Measurements from ENCODE around the gene TBC1D22A. TPM values are rescaled to one million over a fixed set of nuclear protein-coding genes. Genes with fewer than 3 reads are reported as not detected.

Gene TBC1D22A
- total RNA-seq, 1 experiment from 2014 or later = 26.0 TPM

DNA sequence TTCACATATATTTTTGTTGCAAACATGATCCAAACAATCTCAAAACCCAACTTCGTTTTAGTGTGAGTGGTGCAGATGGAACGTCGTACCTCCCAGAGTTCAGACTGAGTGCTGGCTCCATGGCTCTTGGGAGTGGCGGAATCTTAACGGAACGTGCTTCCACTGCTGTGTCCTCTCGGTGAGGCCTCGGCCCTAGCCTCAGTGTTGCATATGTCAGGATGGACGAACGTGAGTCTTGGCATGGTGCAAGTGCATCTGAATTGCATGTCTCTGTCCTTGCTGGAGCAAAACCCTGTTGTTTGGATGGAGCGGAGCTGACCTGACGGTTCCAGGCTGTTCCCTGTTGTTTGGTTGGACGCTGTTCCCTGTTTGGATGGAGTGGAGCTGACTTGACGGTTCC, 306.8 kb downstream of the TBC1D22A start:
- Mint-ChIP-seq H3K27me3 (ENCODE audit: insufficient read depth, unreplicated experiment) (no peaks in the 10 kb centered on the region), H3K9me3 (ENCODE audit: unreplicated experiment) (no peaks in the 10 kb centered on the region), H3K4me1 (ENCODE audit: insufficient read depth, unreplicated experiment) (no peaks in the 10 kb centered on the region), H3K36me3 (ENCODE audit: insufficient read depth, unreplicated experiment) (peaks cover 7% of the 10 kb centered on the region), H3K4me3 (ENCODE audit: unreplicated experiment) (no peak overlapping the region), H3K27ac (ENCODE audit: low read depth, unreplicated experiment) (no peak overlapping the region)
- no TSS peak for BruUV-seq (replicated peaks)
- CTCF ChIA-PET = interaction anchor here (0.6 kb wide), 1 partner anchor 30 kb away, joined by 3 read pairs; no protein-coding TSS in a partner anchor
- DNase-seq (ENCODE audit: unreplicated experiment) = no peak
- POLR2A ChIA-PET = no interaction called here
- no peak for TF ChIP-seq CTCF (IDR thresholded peaks at IDR 0.05; ENCODE audit: unreplicated experiment)
- intact Hi-C loops (cut with micrococcal nuclease) = no loop called here

DNA sequence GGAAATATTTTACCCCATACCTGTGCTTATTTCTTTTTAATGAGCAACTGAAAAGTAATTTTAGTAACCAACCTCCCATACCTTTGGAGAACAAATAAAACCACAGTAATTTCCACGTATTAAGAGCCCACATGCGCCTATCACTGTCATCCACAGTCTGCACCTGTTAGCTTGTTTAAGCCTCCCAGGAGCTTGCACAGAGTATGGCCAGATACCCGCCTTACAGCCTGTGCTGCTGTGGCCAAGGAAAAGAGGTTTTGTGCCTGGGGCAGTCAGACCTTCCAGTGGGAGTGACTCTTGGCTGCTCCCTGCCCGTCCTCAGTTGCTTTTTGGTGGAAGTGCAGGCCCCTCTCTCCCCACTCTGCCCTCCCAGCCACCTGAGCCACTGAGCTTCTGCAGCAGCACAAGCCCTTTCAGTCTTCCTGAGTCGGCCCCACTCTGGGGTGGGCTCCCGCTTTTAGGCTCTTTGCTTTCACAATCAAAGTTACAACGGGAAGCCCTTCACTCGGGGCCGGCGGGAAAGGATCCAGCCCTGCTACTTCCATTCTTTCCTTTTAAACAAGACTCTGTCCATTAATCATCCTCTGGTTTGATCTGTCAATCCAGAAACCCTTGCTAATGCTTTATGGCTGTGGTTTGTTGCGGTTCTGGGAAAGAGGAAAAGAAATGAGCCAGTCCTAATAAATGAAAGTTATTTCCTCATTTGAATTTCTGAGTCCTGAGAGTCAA, 308.8 kb downstream of the TBC1D22A start:
- DNase-seq (ENCODE audit: unreplicated experiment) = no peak
- no TSS peak for BruUV-seq (replicated peaks)
- peaks cover 6% of the 10 kb centered on the region for H3K36me3 Mint-ChIP-seq (ENCODE audit: insufficient read depth, unreplicated experiment)
- no peak overlapping the region for H3K27ac Mint-ChIP-seq (ENCODE audit: low read depth, unreplicated experiment)
- H3K9me3 Mint-ChIP-seq (ENCODE audit: unreplicated experiment) = no peaks in the 10 kb centered on the region
- no peak for TF ChIP-seq CTCF (IDR thresholded peaks at IDR 0.05; ENCODE audit: unreplicated experiment)
- H3K4me3 Mint-ChIP-seq (ENCODE audit: unreplicated experiment) = no peak overlapping the region
- CTCF ChIA-PET = no interaction called here
- intact Hi-C loops (cut with micrococcal nuclease) = no loop called here
- POLR2A ChIA-PET = no interaction called here
- H3K4me1 Mint-ChIP-seq (ENCODE audit: insufficient read depth, unreplicated experiment) = no peaks in the 10 kb centered on the region
- H3K27me3 Mint-ChIP-seq (ENCODE audit: insufficient read depth, unreplicated experiment) = no peaks in the 10 kb centered on the region

- TF ChIP-seq CTCF (IDR thresholded peaks at IDR 0.05; ENCODE audit: unreplicated experiment) = no peak
- intact Hi-C loops (cut with micrococcal nuclease) = no loop called here
- no peaks in the 10 kb centered on the region for H3K9me3 Mint-ChIP-seq (ENCODE audit: unreplicated experiment)
- H3K4me3 Mint-ChIP-seq (ENCODE audit: unreplicated experiment) = no peak overlapping the region
- H3K36me3 Mint-ChIP-seq (ENCODE audit: insufficient read depth, unreplicated experiment) = peaks cover 7% of the 10 kb centered on the region
- no TSS peak for BruUV-seq (replicated peaks)
- no peaks in the 10 kb centered on the region for H3K4me1 Mint-ChIP-seq (ENCODE audit: insufficient read depth, unreplicated experiment)
- H3K27ac Mint-ChIP-seq (ENCODE audit: low read depth, unreplicated experiment) = no peak overlapping the region
- CTCF ChIA-PET = no interaction called here
- DNase-seq (ENCODE audit: unreplicated experiment) = no peak
- no peaks in the 10 kb centered on the region for H3K27me3 Mint-ChIP-seq (ENCODE audit: insufficient read depth, unreplicated experiment)
- POLR2A ChIA-PET = interaction anchor here (0.6 kb wide), 1 partner anchor 272 kb away, joined by 3 read pairs; no protein-coding TSS in a partner anchor
These were observed 309.6 kb downstream of the TBC1D22A start for GRCh38 chr22:47071807-47072641.

DNA sequence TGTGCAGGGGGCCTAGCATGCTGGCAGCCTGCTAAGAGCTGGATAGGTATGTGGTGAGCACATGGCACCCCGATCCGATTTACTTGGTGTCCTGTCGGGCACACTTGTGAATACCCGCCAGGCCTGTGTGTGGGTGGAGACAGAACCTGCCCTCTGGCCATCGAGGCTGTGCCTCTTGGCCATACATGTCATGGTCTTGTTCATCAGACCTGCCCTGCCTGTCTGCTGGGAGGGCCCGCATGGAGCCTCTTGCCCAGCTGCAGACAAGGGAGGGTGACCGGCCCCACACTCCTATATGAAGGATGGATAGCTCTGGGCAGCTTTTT, 310.2 kb downstream of the TBC1D22A start:
- Mint-ChIP-seq H3K27me3 (ENCODE audit: insufficient read depth, unreplicated experiment) (no peaks in the 10 kb centered on the region), H3K4me1 (ENCODE audit: insufficient read depth, unreplicated experiment) (no peaks in the 10 kb centered on the region), H3K9me3 (ENCODE audit: unreplicated experiment) (peaks cover 2% of the 10 kb centered on the region), H3K4me3 (ENCODE audit: unreplicated experiment) (no peak overlapping the region), H3K27ac (ENCODE audit: low read depth, unreplicated experiment) (no peak overlapping the region), H3K36me3 (ENCODE audit: insufficient read depth, unreplicated experiment) (peaks cover 7% of the 10 kb centered on the region)
- intact Hi-C loops (cut with micrococcal nuclease) = no loop called here
- ChIA-PET POLR2A (interaction anchor here (0.6 kb wide), 1 partner anchor 273 kb away, joined by 3 read pairs; no protein-coding TSS in a partner anchor), CTCF (no interaction called here)
- BruUV-seq (replicated peaks) = no TSS peak
- DNase-seq (ENCODE audit: unreplicated experiment) = no peak
- no peak for TF ChIP-seq CTCF (IDR thresholded peaks at IDR 0.05; ENCODE audit: unreplicated experiment)
